HG03342 (cell line): ENCODE data around the gene ARMC8.

ENCODE experiments used
- ATAC-seq: cut with Tn5 transposase; IDR thresholded peaks from one replicate; pipeline ENCODE4 v1.9.1; 2021; ENCODE audit warnings: mild to moderate bottlenecking, moderate library complexity; ENCODE audit not compliant: unreplicated experiment

The ARMC8 gene

GRCh38 chr3:138340511-138340910 is 153.4 kb downstream of the ARMC8 start:
- no peak for ATAC-seq

GRCh38 chr3:138344754-138345153 is 157.7 kb downstream of the ARMC8 start:
- no peak for ATAC-seq
